Activated CD4-positive, alpha-beta T cell treated with anti-CD3 and anti-CD28 coated beads, Interleukin-2, amount 10 ng/mL, durations not matched to agents 7 days and 5 days (primary cell): ENCODE data around the gene SKA2. TPM values are rescaled to one million over a fixed set of nuclear protein-coding genes. Genes with fewer than 3 reads are reported as not detected.

Source experiments
- CTCF ChIA-PET: fragments of 350-600 bp; sonication (Branson Sonifier 250); formaldehyde crosslinking; loops from one replicate; lab custom pipeline; 2021; ENCODE audit warnings: antibody characterized with exemption; lab: Charles Lee
- POLR2A ChIA-PET: fragments of 350-600 bp; sonication (Branson Sonifier 250); formaldehyde crosslinking; loops from one replicate; lab custom pipeline; 2021; ENCODE audit warnings: antibody characterized with exemption; lab: Charles Lee
- DNase-seq: peaks from one replicate; pipeline ENCODE4 v3.0.0-alpha.2; 2020
- H3K27ac Mint-ChIP-seq: one replicate; pipeline ENCODE4 v1.8.0; 2021; ENCODE audit warnings: mild to moderate bottlenecking, moderate library complexity, mixed read lengths
- H3K27me3 Mint-ChIP-seq: one replicate; pipeline ENCODE4 v1.8.0; 2021; ENCODE audit warnings: mixed read lengths
- H3K36me3 Mint-ChIP-seq: one replicate; pipeline ENCODE4 v1.8.0; 2021; ENCODE audit warnings: low read depth, mixed read lengths
- H3K4me1 Mint-ChIP-seq: one replicate; pipeline ENCODE4 v1.8.0; 2021; ENCODE audit warnings: mixed read lengths
- H3K4me3 Mint-ChIP-seq: one replicate; pipeline ENCODE4 v1.8.0; 2021; ENCODE audit warnings: mild to moderate bottlenecking, moderate library complexity, mixed read lengths
- H3K9me3 Mint-ChIP-seq: one replicate; pipeline ENCODE4 v1.8.0; 2021; ENCODE audit warnings: mixed read lengths
- total RNA-seq, 2 experiments: library from RNA; stranded (reverse); gene quantifications; one replicate each; pipeline ENCODE4 v1.2.3, GENCODE V29; 2021

Gene SKA2
- total RNA-seq, 2 experiments from 2014 or later = 111 to 146 TPM

- Mint-ChIP-seq H3K4me1 (peaks cover 40% of the 10 kb centered on the region), H3K27me3 (no peaks in the 10 kb centered on the region), H3K27ac (no peak overlapping the region), H3K36me3 (peaks cover 34% of the 10 kb centered on the region), H3K9me3 (no peaks in the 10 kb centered on the region), H3K4me3 (no peak overlapping the region)
- CTCF ChIA-PET = no interaction called here
- no peak for DNase-seq
- POLR2A ChIA-PET = no interaction called here
These were observed 43.4 kb downstream of the SKA2 start for GRCh38 chr17:59111539-59111938.

GRCh38 chr17:59110973-59111372 lies 44.0 kb downstream of the SKA2 start:
- no peak overlapping the region for H3K27ac Mint-ChIP-seq
- H3K4me1 Mint-ChIP-seq = peaks cover 41% of the 10 kb centered on the region
- H3K27me3 Mint-ChIP-seq = no peaks in the 10 kb centered on the region
- no peak for DNase-seq
- POLR2A ChIA-PET = no interaction called here
- peaks cover 34% of the 10 kb centered on the region for H3K36me3 Mint-ChIP-seq
- CTCF ChIA-PET = no interaction called here
- H3K9me3 Mint-ChIP-seq = no peaks in the 10 kb centered on the region
- H3K4me3 Mint-ChIP-seq = no peak overlapping the region

DNA sequence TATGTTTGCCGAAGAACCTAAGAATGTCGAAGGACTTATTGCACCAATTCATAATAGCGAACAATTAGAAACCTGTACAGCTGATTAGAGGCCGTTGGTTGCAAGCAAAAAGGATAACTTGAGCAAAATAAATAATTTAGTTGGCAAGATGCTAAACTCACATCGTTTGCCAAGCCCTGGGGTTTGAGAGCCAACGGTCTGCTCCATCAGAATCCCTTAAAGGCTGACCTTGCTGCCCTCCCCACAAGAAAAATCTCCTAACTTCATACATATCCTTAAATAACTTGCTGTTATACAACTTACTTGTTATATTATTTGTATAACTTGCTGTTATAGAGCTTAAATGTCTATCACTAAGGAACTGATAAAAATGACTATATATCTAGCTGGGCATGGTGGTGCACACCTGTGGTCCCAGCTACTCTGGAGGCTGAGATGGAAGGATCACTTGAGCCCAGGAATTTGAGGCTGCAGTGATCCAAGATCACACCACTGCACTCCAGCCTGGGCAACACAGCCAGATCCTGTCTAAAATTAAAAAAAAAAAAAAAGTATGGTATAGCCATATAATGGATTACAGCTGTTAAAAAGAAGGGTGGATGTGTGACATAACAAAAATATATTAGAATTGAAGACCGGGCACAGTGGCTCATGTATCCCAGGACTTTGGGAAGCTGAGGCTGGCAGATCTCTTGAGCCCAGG lies 46.4 kb downstream of the SKA2 start:
- peaks cover 27% of the 10 kb centered on the region for H3K36me3 Mint-ChIP-seq
- H3K9me3 Mint-ChIP-seq = no peaks in the 10 kb centered on the region
- DNase-seq = no peak
- ChIA-PET POLR2A (no interaction called here), CTCF (interaction anchor here (0.7 to 1.5 kb wide), 2 partner anchors 10 to 20 kb away, joined by 3 read pairs; no protein-coding TSS in a partner anchor)
- H3K4me3 Mint-ChIP-seq = peak overlapping the region; percentile 98
- no peaks in the 10 kb centered on the region for H3K27me3 Mint-ChIP-seq
- peaks cover 51% of the 10 kb centered on the region for H3K4me1 Mint-ChIP-seq
- H3K27ac Mint-ChIP-seq = peak overlapping the region; percentile 5

DNA sequence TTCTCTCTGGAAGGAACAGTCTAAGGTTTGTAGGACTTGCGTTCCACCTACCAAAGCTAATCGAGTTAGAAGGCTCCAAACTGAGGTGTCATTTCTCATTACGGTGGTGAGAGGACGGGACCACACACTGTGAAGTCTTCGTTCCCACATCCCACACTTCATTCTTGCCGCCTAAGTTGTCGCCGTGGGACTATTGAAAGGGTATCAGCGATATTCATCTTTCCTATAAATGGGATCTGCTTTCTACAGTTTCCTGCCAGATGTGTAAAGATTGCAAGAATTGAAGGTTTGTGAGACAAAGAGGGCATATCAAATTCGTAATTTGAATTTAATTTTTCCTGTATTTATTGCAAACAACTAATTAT lies 47.7 kb downstream of the SKA2 start:
- H3K36me3 Mint-ChIP-seq = peaks cover 30% of the 10 kb centered on the region
- H3K27me3 Mint-ChIP-seq = no peaks in the 10 kb centered on the region
- DNase-seq = no peak
- ChIA-PET CTCF (interaction anchor here (0.6 to 1.4 kb wide), 4 partner anchors 11 to 361 kb away, joined by 3 to 4 read pairs (median 3); no protein-coding TSS in a partner anchor), POLR2A (interaction anchor here (0.8 to 1.5 kb wide), 3 partner anchors 48 to 475 kb away, joined by 3 to 7 read pairs (median 4); partner anchors contain the start of genes PRR11 and SKA2)
- H3K4me1 Mint-ChIP-seq = peaks cover 52% of the 10 kb centered on the region
- H3K27ac Mint-ChIP-seq = peak overlapping the region; percentile 91
- H3K9me3 Mint-ChIP-seq = no peaks in the 10 kb centered on the region
- H3K4me3 Mint-ChIP-seq = peak overlapping the region; percentile 98

DNA sequence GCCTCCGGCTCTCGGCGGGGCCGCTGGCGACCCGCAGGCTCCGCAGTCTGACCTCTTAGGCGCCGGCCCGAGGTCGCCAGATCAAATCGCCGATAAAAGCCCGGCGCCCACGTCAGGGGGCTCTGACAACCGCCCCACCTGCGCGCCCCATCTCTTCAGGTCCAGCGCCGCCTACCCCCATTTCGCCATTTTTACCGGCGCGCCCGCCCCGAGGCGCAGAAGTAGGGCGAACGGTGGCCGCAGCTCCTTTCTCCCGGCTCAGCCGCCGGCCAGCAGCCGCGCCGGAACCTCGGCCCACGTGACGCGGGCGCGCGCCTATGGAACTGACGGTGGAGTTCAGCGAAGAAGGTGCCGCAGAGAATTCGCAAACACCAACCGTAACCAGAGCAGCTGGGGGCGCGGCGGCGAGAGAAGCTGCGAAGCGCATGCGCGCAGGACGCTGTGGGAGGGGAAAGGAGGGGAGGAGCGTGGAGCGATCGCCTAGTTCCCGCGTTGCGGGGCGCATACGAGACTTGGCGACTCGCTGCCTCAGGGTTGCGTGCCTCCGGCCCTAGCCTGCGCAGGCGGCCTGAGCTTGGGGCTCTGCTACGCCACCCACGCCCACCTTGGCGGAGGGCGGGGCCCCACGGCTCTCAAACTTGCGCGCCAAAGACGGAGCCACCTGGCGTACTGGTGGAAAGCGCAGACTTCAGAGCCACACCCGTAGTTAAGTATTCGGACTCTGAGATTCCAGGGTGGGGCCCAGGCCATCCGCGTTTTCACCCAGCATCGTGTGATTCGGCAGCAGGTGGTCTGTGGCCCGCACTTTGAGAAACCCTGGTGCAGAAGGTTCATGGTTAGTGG lies 48.3 kb downstream of the SKA2 start, which contains the start of gene TRIM37:
Gene TRIM37 (minus strand): TSS at position 418 of the 843 bp plus-strand sequence. CDS start 419 bp downstream, outside the sequence.
- Mint-ChIP-seq H3K36me3 (peaks cover 29% of the 10 kb centered on the region), H3K4me1 (peaks cover 52% of the 10 kb centered on the region), H3K9me3 (no peaks in the 10 kb centered on the region), H3K4me3 (peak within 1 kb of the TSS; percentile 98), H3K27me3 (no peaks in the 10 kb centered on the region), H3K27ac (peak within 1 kb of the TSS; percentile 91)
- DNase-seq = peak; percentile 98
- POLR2A ChIA-PET = interaction anchor here (0.6 to 1.5 kb wide), 5 partner anchors 49 to 475 kb away, joined by 3 to 7 read pairs (median 4); partner anchors contain the start of genes GDPD1, PRR11 and SKA2
- CTCF ChIA-PET = interaction anchor here (0.6 to 1.5 kb wide), 6 partner anchors 8 to 77 kb away, joined by 3 to 4 read pairs (median 3); no protein-coding TSS in a partner anchor

DNA sequence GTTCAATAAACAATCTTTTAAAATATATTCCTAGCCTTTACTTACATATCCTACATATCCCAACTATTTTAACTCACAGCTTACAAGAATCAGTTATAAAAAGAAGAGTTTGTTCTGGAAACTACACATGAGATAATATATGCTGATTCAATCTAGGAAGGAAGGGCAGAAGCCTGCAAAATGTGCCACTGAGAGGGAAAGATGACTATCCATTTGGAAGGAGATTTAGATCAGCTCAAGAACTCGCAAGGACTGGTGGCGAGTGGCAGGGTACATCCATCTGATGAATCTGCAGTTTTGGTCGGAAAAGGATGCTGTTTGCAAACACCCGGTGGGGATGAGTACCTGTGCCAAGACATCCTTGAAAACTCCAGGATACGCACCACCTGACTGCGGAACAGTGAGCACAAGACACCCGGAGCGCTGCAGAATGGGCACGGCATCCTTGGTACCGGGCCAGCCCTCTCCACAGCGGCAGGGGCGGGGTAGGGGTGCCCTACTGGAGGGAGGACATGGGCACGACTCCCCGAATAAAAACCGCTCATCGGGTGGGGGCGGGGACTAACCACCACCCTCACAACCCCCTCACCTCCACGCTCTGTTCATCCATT lies 49.0 kb downstream of the SKA2 start:
- peaks cover 31% of the 10 kb centered on the region for H3K36me3 Mint-ChIP-seq
- peak overlapping the region; percentile 91 for H3K27ac Mint-ChIP-seq
- peak; percentile 83 for DNase-seq
- no peaks in the 10 kb centered on the region for H3K27me3 Mint-ChIP-seq
- H3K9me3 Mint-ChIP-seq = no peaks in the 10 kb centered on the region
- H3K4me3 Mint-ChIP-seq = peak overlapping the region; percentile 98
- peaks cover 51% of the 10 kb centered on the region for H3K4me1 Mint-ChIP-seq
- ChIA-PET CTCF (interaction anchor here (0.6 to 1.5 kb wide), 3 partner anchors 9 to 43 kb away, joined by 3 to 4 read pairs (median 3); no protein-coding TSS in a partner anchor), POLR2A (interaction anchor here (0.6 to 1.5 kb wide), 2 partner anchors 49 to 114 kb away, joined by 3 to 7 read pairs; partner anchors contain the start of genes GDPD1, PRR11 and SKA2)

GRCh38 chr17:59101178-59101577 lies 53.8 kb downstream of the SKA2 start:
- Mint-ChIP-seq H3K4me3 (no peak overlapping the region), H3K9me3 (peaks cover 3% of the 10 kb centered on the region), H3K27ac (no peak overlapping the region), H3K27me3 (no peaks in the 10 kb centered on the region), H3K36me3 (peaks cover 42% of the 10 kb centered on the region), H3K4me1 (peaks cover 36% of the 10 kb centered on the region)
- ChIA-PET CTCF (interaction anchor here (1.0 kb wide), 1 partner anchor 16 kb away, joined by 3 read pairs; no protein-coding TSS in a partner anchor), POLR2A (no interaction called here)
- DNase-seq = no peak

DNA sequence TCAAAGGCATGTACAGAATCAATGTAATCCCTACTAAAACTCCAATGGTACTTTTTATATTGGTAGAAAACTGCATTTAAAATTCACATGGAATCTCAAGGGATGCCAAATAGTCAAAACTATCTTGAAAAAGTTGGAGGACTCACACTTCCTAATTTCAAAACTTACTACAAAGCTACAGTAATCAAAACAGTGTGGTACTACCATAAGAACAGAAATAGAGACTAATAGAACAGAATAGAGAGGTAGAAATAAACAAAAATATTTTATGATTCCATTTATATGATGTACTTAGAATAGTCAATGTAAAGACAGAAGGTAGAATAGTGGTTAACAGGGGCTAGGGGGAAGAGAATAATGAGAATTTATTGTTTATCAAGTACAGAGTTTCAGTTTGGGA lies 57.1 kb downstream of the SKA2 start:
- Mint-ChIP-seq H3K36me3 (peaks cover 42% of the 10 kb centered on the region), H3K9me3 (peaks cover 3% of the 10 kb centered on the region)
- POLR2A ChIA-PET = no interaction called here

DNA sequence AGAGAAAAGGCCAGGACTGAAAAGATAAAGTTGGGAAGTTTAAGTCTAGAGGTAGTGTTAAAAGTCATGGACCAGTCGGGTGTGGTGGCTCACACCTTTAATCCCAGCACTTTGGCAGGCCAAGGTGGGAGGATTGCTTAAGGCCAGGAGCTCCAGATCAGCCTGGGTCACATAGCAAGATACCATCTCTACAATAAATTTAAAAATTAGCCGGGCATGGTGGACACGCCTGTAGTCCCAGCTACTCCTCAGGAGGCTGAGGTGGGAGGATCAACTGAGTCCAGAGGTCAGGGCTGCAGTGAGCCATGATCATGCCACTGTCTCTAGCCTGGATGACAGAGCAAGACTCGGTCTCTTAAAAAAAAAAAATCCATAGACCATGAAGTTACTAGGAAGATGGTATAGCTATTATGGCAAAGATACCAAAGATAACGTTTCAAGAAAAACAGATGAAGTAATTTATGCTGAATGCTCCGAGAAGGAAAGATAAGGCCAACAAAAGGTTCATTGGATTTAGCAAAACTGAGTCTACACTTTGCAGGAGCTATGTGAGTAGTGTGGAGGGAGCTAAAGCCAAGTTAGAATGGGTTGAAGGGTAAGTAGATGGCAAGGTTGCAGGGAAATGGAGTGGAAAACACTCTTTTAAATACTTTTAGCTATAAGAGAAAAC lies 60.0 kb downstream of the SKA2 start:
- ChIA-PET POLR2A (no interaction called here), CTCF (interaction anchor here (0.6 to 1.5 kb wide), 4 partner anchors 10 to 46 kb away, joined by 3 to 4 read pairs (median 4); no protein-coding TSS in a partner anchor)
- H3K9me3 Mint-ChIP-seq = peaks cover 3% of the 10 kb centered on the region
- no peak overlapping the region for H3K4me3 Mint-ChIP-seq
- peak overlapping the region; percentile 15 for H3K27ac Mint-ChIP-seq
- H3K27me3 Mint-ChIP-seq = no peaks in the 10 kb centered on the region
- peaks cover 30% of the 10 kb centered on the region for H3K36me3 Mint-ChIP-seq
- DNase-seq = no peak
- peaks cover 13% of the 10 kb centered on the region for H3K4me1 Mint-ChIP-seq

More for the DNA sequence above, 57.1 kb downstream of the SKA2 start:
- peaks cover 25% of the 10 kb centered on the region for H3K4me1 Mint-ChIP-seq
- CTCF ChIA-PET = no interaction called here
- no peaks in the 10 kb centered on the region for H3K27me3 Mint-ChIP-seq
- H3K4me3 Mint-ChIP-seq = no peak overlapping the region
- no peak overlapping the region for H3K27ac Mint-ChIP-seq
- no peak for DNase-seq

- POLR2A ChIA-PET = no interaction called here
- Mint-ChIP-seq H3K9me3 (peaks cover 3% of the 10 kb centered on the region), H3K4me3 (no peak overlapping the region), H3K36me3 (peaks cover 28% of the 10 kb centered on the region), H3K27ac (no peak overlapping the region), H3K27me3 (no peaks in the 10 kb centered on the region), H3K4me1 (peaks cover 12% of the 10 kb centered on the region)
- CTCF ChIA-PET = no interaction called here
- no peak for DNase-seq
These were observed 61.2 kb downstream of the SKA2 start for GRCh38 chr17:59093702-59094231.

- POLR2A ChIA-PET = no interaction called here
- H3K27ac Mint-ChIP-seq = no peak overlapping the region
These were observed 61.8 kb downstream of the SKA2 start for GRCh38 chr17:59093145-59093701.

More at GRCh38 chr17:59093145-59093701, 61.8 kb downstream of the SKA2 start:
- no peak for DNase-seq
- Mint-ChIP-seq H3K4me3 (no peak overlapping the region), H3K9me3 (peaks cover 3% of the 10 kb centered on the region), H3K27me3 (no peaks in the 10 kb centered on the region), H3K4me1 (peaks cover 12% of the 10 kb centered on the region), H3K36me3 (peaks cover 28% of the 10 kb centered on the region)
- CTCF ChIA-PET = interaction anchor here (0.6 kb wide), 1 partner anchor 643 kb away, joined by 3 read pairs; no protein-coding TSS in a partner anchor
